Retinal pigment epithelial cell (primary cell): ENCODE results near the gene CFAP46.

Experiments
- DNase-seq: peaks from one replicate; pipeline ENCODE4 v3.0.0-alpha.2; 2010; ENCODE audit warnings: low read depth
- H3K4me3 ChIP-seq: 2 replicates; pipeline ENCODE4 v1.5.1; 2011; ENCODE audit warnings: mild to moderate bottlenecking, low read length, control low read depth, moderate library complexity
- CTCF ChIP-seq: conservative IDR thresholded peaks from 2 replicates; pipeline ENCODE4 v1.5.1; 2011; ENCODE audit warnings: low read depth, low read length, control low read depth, inconsistent platforms

Gene CFAP46

GRCh38 chr10:132914732-132915131 is 27.6 kb downstream of the CFAP46 start:
- no peak for DNase-seq
- H3K4me3 ChIP-seq = no peak overlapping the region

GRCh38 chr10:132913559-132914115 is 28.7 kb downstream of the CFAP46 start:
- no peak overlapping the region for H3K4me3 ChIP-seq
- TF ChIP-seq CTCF = no peak
- DNase-seq = no peak

More at GRCh38 chr10:132914732-132915131, 27.6 kb downstream of the CFAP46 start:
- TF ChIP-seq CTCF = no peak

GRCh38 chr10:132912713-132913558 is 29.4 kb downstream of the CFAP46 start:
- no peak for DNase-seq
- TF ChIP-seq CTCF = no peak
- no peak overlapping the region for H3K4me3 ChIP-seq

GRCh38 chr10:132912225-132912712 is 30.1 kb downstream of the CFAP46 start:
- DNase-seq = no peak
- no peak for TF ChIP-seq CTCF

GRCh38 chr10:132911786-132912097 is 30.6 kb downstream of the CFAP46 start:
- no peak for TF ChIP-seq CTCF
- no peak overlapping the region for H3K4me3 ChIP-seq
- DNase-seq = no peak

More at GRCh38 chr10:132912225-132912712, 30.1 kb downstream of the CFAP46 start:
- no peak overlapping the region for H3K4me3 ChIP-seq

- DNase-seq = no peak
- no peak for TF ChIP-seq CTCF
- no peak overlapping the region for H3K4me3 ChIP-seq
These were observed 31.2 kb downstream of the CFAP46 start for GRCh38 chr10:132910901-132911785.
